HG02840 (cell line): Measurements from ENCODE around the gene RPL19.
"Not testable (repeated sequence)": the region's sequence is repeated elsewhere in the genome, so short reads cannot be mapped to it uniquely, and the experiment has no call there.

Experiments
- ATAC-seq: cut with Tn5 transposase; IDR thresholded peaks from one replicate; pipeline ENCODE4 v1.9.1; 2021; ENCODE audit warnings: mild to moderate bottlenecking, moderate library complexity, moderate number of reproducible peaks; ENCODE audit not compliant: unreplicated experiment, low FRiP score

The RPL19 gene

DNA sequence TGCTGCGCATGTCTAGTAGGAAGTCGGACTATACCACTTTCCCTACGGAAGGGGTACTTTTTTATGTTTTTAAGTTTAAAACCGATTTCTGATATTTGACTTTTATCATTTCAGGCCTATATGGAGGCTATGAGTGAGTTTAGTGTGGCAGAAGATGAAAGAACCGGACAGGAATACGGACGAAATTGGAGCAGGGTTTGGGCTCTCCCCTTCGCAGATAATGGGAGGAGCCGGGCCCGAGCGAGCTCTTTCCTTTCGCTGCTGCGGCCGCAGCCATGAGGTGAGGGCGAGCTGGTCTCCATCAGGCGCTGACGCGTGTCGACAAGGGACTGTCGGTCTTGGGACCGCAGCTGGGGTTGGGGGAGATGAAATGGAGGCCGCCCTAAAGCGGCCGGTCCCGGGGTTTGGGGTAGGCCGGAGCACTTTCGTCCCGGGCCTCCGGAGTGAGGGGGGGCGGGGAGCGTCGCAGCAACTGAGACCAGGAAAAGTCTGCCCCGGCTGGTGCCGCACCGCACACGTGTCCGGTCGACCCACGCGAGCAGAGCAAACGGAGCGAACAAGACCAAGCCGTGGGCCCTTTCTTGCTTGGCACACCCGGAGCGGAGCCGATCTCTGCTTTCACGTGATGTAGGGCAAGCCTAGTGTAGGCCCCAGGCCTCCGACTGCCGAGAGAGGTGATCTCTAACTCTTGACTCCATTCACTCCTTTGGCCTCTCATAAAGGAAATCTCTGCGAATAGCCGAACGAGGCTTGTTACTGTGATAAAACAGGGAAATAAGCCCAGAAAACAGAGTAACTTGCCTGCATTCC is at the start of gene RPL19:
Gene RPL19 (plus strand): TSS at position 214 of the 810 bp plus-strand sequence. CDS start 62 bp downstream, at position 276.
- peak; percentile 69 for ATAC-seq

DNA sequence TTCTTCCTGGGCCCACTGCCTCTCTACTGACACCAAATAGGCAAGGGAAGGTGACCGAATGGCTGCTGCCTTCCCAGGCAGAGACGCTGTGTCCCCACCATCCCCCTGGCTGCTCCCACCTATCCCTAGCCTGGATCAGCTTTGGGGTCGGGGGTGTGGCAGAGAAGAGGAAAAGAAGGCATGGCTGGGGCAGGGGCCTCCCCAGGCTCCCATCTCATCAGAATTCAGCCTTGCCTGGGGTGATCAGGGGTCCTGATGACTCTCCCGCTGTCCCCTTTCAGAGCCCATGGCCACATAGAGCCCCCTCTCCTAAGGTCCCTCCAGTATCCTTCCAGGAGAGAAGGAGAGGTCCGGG is 49.3 kb upstream of the RPL19 start:
- no peak for ATAC-seq

- no peak for ATAC-seq
These were observed 48.7 kb upstream of the RPL19 start, which contains the start of gene PLXDC1 for GRCh38 chr17:39151150-39151942. Gene PLXDC1, minus strand, starts transcription at chr17:39151637. Its CDS starts 200 bp downstream, at chr17:39151437.

DNA sequence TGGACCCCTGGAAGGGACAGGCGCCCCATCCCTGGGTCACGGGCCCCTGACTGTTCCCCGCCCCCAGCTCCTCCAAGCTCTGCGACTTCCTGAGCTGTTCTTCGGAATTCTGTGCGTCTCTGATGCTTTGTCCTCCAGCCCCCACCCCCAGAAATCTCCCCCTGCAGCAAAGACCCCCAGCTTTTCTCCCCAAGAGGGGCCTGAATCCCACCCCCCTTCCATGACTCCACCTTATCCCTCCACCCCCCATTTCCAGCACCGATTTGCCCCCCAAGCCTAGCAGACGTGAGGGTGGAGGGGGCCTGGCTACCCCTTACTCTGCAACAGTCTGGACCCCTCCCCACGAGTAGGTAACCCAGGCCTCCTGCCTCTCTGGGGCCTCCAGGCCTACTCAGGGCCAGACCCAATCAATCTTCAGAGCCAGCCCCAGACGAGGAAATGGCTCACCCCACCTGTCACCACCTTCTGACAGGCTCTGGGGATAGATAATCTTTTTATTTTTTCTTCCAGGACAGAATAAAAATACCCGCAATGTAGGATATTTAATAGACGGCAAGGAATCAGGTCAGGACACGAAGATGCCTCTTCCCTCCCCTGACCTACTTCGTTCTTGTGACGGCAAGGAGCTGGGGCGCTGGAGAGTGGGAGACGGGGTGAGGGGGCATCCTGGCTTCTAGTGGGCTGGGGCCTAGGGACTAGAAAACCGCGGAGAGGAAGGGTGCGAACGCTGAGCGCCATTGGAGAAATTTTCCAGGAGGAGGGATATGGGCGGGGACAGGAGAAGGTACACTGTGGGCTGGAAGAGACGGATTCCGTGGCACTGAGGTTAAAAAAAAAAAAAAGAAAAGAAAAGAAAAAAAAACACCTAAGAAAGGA is 47.9 kb upstream of the RPL19 start:
- no peak for ATAC-seq

- peak; percentile 48 for ATAC-seq
These were observed 46.5 kb upstream of the RPL19 start for GRCh38 chr17:39153599-39154051.

GRCh38 chr17:39155654-39156053 is 44.4 kb upstream of the RPL19 start:
- ATAC-seq = no peak

DNA sequence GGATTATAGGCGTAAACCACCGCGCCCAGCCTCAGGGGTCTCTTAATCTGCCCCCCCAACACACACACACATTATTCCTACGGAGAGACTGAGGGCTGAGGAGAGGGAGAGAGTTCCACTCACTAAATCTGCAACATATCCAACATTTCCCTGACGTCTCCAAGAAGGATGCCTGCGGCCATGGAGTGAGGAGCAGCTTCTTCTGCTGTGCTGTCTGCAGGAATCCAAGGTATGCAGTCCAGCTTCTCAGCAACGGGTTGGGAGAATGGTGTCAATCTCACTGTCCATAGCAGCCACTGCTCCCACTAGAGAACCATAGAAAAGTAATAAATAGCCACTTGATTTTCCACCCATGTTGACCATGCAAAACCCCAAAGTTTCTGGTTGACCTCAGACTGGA is 43.6 kb upstream of the RPL19 start:
- no peak for ATAC-seq

DNA sequence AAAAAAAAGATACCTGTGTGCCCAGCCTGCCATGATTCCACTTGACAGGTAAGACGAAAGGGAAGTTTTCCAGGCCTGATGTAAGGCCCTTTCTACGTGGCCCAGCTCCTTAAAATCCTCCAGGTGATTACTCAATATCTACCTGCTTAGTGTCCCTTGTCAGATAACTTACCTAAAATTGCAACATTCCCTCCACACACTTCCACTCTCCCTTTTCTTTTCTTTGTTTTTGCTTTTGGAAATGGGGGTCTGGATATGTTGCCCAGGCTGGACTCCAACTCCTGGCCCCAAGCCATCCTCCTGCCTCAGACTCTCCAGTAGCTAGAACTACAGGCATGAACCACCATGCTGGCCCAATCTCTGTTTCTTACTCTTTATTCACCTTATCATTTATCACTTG is 41.5 kb upstream of the RPL19 start:
- no peak for ATAC-seq

DNA sequence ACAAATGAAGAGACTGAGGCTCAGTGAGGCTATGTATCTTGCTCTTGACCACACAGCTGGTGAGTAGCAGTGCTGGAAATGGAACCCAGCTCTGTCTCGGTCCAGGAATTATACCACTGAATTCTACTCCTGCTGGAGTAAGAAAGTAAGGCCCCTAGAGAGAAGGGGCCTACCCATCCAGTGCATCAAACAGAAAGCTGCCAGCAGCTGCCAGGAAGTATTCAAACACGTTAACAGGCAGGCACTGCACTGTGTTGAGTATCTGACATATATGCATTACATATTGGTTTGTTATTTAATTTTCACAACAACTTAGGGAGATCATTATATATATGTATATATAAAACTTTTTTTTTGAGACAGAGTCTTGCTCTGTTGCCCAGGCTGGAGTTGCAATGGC is 38.1 kb upstream of the RPL19 start:
- no peak for ATAC-seq

- ATAC-seq = no peak
These were observed 35.4 kb upstream of the RPL19 start for GRCh38 chr17:39164675-39165143.

- ATAC-seq = no peak
These were observed 34.8 kb upstream of the RPL19 start for GRCh38 chr17:39165178-39165840.

DNA sequence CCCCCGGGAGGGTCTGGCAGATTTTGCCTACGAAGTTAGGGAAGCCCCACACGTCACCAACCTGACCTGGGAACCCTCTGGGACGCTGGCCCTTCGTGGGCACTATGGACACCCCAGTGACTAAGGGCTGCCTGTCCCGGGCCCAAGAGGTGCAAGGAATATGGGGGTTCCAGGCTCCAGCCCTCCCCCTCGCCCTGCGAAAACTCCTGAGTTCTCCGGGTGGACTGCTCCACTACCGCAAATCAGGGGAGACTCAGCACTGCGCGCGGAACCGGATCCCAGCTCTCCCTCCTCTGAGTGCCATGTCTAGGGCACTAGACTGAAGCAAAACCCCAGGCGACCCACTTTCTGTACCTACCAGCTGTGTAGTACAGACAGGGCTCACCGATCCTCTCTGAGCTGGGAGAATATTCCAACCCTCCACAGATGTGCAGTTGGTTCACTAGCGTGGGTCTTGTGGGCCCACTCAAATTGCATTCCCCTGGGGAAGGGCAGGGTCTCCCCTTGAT is 34.2 kb upstream of the RPL19 start, which contains the start of gene ARL5C:
Gene ARL5C (minus strand): TSS at position 321 of the 509 bp plus-strand sequence. CDS start 401 bp downstream, outside the sequence.
- no peak for ATAC-seq

DNA sequence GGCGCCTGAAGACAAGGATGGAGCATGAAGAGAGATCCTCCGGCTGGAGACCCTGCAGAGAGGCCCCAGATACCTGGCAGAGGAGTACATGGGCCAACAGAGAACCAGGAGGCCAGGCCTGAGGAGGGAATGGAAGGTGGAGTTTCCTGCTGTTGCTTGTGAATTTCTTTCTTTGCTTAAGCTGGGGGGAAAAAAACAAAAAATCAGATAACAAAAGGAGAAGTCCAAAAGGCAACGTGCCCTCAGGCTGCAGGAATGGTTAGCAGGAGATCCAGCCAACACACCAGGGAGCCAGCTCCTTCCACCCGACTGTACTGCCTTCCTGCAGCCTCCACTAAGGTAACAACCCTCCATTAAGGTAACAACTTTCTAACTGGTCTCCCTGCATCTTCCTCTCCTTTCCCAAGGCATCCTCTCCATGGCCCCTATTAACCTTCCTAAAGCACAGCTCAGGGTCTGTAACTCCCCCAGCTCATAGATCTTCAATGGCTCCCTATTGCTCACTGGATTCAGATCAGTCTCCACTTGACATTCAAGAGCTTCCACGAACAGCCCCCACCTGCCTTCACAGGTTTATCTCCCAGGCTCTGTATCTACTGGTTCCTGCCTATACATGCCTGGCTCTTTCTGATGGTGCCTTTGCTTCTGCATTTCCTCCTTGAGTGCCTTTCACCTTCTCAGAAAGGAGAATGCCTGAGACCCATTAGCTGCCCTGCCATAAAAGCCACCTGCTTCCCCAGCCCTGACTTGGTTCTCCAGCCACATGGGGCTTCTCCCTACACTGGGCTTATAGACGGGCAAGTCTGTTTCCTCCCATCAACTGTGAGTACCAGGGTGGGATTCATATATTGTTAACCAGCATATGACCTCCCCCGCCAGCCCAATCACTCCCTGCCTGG is 33.4 kb upstream of the RPL19 start:
- ATAC-seq = no peak

- no peak for ATAC-seq
These were observed 32.6 kb upstream of the RPL19 start for GRCh38 chr17:39167476-39167875.

- not testable (repeated sequence) for ATAC-seq
These were observed 31.6 kb upstream of the RPL19 start for GRCh38 chr17:39168503-39168902.

DNA sequence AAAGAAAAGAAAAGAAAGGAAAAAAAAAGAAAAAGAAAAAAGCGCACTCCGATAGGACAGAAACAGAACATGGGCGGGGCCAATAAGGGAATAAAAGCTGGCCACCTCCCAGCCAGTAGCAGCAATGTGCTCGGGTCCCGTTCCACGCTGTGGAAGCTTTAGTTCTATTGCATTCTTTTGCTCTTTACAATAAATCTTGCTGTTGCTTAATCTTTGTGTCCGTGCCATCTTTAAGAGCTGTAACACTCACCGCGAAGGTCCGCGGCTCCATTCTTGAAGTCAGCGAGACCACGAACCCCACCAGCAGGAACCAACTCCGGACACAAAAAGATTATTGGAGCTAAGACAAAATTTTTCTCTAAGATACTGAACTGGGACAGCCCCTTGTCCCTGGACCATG is 31.0 kb upstream of the RPL19 start:
- no peak for ATAC-seq

DNA sequence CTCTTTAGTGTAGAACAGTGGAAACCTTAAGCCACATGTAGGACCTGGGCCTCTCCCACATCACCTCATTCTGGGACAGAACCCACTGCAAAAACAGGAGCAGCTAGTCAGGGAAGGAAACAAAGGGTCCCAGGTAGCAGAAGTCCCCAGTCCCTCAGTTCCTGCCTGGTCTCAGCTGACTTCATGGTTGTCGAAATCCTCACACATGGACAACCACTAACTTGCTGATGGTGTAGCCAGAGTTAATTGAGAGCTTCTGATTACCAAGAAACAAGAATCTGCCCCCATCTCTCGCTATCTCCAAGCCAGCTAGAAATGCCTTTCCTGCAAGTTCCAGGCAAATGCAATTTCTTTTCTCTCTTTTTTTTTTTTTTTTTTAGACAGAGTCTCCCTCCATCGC is 30.6 kb upstream of the RPL19 start:
- ATAC-seq = no peak

- no peak for ATAC-seq
These were observed 30.0 kb upstream of the RPL19 start for GRCh38 chr17:39170109-39170508.

GRCh38 chr17:39170558-39170957 is 29.5 kb upstream of the RPL19 start:
- ATAC-seq = no peak
